ENCODE data around the gene ERICH3.

ERICH3 gene

DNA sequence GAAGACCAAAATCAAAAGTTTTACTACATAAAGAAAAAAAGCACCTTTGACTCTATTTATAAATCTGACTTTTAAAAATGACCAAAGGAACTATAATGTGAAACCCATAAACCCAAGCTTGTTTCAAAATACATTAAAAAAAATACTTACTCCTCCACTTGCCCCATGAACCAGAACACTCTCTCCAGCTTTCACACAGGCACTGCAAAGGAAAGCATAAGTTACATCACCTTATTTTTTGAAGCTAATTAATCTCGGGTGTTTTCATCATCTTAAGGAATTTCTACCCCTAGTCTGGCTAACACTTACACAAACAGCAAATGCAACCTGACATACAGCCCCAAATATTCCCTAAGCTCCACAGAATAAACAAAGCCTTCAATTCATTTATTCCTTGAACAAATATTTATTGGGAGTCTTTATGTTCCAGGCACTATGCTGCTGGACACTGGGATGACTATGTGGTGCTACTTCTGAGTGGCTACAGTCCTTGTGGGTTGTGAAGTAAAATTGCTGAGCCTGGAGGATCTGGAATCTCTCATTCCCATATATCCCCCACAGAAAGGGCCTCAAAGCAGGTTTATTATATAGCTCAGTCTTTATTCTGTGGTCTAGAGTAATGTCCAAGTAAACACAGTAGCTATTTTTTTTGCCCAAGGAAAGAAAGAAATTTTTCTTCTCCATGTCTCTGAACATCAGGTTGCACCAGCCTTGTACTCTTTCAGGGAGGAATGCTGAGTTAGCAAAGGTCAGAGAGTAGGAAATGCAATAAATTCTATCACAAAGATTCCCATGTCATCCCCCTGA, 41.0 kb upstream of the ERICH3 start:
- DNase-seq (ENCODE audit: low read depth) = no peak
- H3K4me3 ChIP-seq (ENCODE audit: low read depth, low read length) = no peak overlapping the region
- no peak for TF ChIP-seq MAX (IDR thresholded peaks at IDR 0.05; ENCODE audit: low read depth, low read length)
- TF ChIP-seq, protein P1, sequence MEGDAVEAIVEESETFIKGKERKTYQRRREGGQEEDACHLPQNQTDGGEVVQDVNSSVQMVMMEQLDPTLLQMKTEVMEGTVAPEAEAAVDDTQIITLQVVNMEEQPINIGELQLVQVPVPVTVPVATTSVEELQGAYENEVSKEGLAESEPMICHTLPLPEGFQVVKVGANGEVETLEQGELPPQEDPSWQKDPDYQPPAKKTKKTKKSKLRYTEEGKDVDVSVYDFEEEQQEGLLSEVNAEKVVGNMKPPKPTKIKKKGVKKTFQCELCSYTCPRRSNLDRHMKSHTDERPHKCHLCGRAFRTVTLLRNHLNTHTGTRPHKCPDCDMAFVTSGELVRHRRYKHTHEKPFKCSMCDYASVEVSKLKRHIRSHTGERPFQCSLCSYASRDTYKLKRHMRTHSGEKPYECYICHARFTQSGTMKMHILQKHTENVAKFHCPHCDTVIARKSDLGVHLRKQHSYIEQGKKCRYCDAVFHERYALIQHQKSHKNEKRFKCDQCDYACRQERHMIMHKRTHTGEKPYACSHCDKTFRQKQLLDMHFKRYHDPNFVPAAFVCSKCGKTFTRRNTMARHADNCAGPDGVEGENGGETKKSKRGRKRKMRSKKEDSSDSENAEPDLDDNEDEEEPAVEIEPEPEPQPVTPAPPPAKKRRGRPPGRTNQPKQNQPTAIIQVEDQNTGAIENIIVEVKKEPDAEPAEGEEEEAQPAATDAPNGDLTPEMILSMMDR (IDR thresholded peaks at IDR 0.05; ENCODE audit: low read depth, low read length) = no peak
- TF ChIP-seq POLR2A (IDR thresholded peaks at IDR 0.05; ENCODE audit: extremely low read depth, insufficient read length) = no peak

GRCh38 chr1:74713849-74714248, 40.3 kb upstream of the ERICH3 start:
- H3K4me3 ChIP-seq (ENCODE audit: low read depth, low read length) = no peak overlapping the region
- TF ChIP-seq MAX (IDR thresholded peaks at IDR 0.05; ENCODE audit: low read depth, low read length) (no peak), POLR2A (IDR thresholded peaks at IDR 0.05; ENCODE audit: extremely low read depth, insufficient read length) (no peak), MYC (IDR thresholded peaks at IDR 0.05; ENCODE audit: low read depth, low read length) (no peak)
- TF ChIP-seq, protein P1 (IDR thresholded peaks at IDR 0.05; ENCODE audit: low read depth, low read length) = no peak
- DNase-seq (ENCODE audit: low read depth) = no peak

DNA sequence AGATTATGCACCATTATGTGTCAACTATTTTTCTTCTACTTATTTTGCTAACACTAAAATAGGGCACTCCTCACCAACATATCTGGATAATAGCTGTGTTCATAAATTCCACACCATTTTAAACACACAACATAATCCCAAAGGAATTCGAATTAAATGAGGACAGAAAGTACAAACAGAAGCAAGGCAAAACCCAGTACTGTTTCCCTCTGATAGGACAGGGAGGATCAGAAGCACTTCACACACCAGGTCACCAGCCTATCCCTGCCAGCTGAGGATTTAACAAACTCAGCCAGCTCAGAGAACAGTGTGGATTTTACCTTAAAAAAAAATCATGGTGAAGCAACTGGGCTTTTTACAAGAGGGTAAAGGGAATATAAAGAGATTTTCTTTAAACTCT, 39.3 kb upstream of the ERICH3 start:
- TF ChIP-seq MAX (IDR thresholded peaks at IDR 0.05; ENCODE audit: low read depth, low read length) (no peak), POLR2A (IDR thresholded peaks at IDR 0.05; ENCODE audit: extremely low read depth, insufficient read length) (no peak), MYC (IDR thresholded peaks at IDR 0.05; ENCODE audit: low read depth, low read length) (no peak)
- TF ChIP-seq, protein P1 (IDR thresholded peaks at IDR 0.05; ENCODE audit: low read depth, low read length) = no peak
- no peak for DNase-seq (ENCODE audit: low read depth)
- no peak overlapping the region for H3K4me3 ChIP-seq (ENCODE audit: low read depth, low read length)

- DNase-seq (ENCODE audit: low read depth) = no peak
- TF ChIP-seq MAX (IDR thresholded peaks at IDR 0.05; ENCODE audit: low read depth, low read length) (no peak), POLR2A (IDR thresholded peaks at IDR 0.05; ENCODE audit: extremely low read depth, insufficient read length) (no peak), MYC (IDR thresholded peaks at IDR 0.05; ENCODE audit: low read depth, low read length) (no peak)
- TF ChIP-seq, protein P1 (IDR thresholded peaks at IDR 0.05; ENCODE audit: low read depth, low read length) = no peak
- H3K4me3 ChIP-seq (ENCODE audit: low read depth, low read length) = no peak overlapping the region
Measured at GRCh38 chr1:74703386-74704182, 30.0 kb upstream of the ERICH3 start.

GRCh38 chr1:74699331-74699730, 25.7 kb upstream of the ERICH3 start:
- DNase-seq (ENCODE audit: low read depth) = no peak
- TF ChIP-seq, protein P1 (IDR thresholded peaks at IDR 0.05; ENCODE audit: low read depth, low read length) = no peak
- TF ChIP-seq MYC (IDR thresholded peaks at IDR 0.05; ENCODE audit: low read depth, low read length) (no peak), POLR2A (IDR thresholded peaks at IDR 0.05; ENCODE audit: extremely low read depth, insufficient read length) (no peak), MAX (IDR thresholded peaks at IDR 0.05; ENCODE audit: low read depth, low read length) (no peak)
- H3K4me3 ChIP-seq (ENCODE audit: low read depth, low read length) = no peak overlapping the region
